Measurements from ENCODE around the gene BCAS3.

DNA sequence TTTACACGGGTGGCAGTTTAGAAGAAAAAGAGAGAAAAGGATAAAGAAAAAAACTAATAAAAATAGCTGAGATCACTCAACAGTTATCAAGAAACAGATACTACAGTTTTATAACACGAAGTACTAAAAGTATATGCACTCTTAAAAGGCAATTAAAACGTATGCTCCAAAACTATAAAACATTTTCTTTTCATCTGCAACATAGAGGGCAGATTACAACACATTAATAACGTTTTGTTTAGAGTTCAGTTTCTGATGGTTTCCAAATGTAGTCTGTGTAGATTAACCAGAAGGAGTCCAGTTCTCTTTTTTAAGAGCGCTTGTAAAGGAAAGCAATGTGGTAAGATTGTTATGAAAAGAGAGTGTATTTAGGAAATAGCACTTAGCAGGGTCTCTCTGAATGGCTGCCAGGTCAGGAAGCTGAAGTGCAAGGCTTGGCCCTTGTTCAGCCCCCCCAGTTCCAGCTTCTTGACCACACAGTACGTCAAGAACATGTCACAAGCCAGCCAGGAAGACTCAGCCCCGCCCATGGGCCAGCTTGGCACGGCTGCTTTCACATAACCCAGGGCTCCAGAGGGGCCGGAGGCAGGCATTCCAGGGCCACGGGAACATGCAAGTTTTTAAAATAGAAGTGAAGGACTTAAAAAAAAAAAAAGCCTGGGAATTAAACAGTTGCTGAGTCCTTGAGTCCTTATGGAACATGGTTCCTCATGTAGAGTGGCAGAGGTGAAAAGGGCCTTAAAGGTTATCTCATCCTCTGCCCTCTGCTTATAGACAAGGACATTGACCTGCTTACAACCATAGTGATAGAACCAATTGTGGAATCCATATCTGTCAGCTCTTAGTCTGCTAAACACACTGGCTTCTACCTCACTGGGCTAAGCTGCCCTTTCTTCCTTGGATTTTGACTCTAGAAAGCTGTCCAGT lies 574.6 kb downstream of the BCAS3 start:
- TF ChIP-seq, protein P1, sequence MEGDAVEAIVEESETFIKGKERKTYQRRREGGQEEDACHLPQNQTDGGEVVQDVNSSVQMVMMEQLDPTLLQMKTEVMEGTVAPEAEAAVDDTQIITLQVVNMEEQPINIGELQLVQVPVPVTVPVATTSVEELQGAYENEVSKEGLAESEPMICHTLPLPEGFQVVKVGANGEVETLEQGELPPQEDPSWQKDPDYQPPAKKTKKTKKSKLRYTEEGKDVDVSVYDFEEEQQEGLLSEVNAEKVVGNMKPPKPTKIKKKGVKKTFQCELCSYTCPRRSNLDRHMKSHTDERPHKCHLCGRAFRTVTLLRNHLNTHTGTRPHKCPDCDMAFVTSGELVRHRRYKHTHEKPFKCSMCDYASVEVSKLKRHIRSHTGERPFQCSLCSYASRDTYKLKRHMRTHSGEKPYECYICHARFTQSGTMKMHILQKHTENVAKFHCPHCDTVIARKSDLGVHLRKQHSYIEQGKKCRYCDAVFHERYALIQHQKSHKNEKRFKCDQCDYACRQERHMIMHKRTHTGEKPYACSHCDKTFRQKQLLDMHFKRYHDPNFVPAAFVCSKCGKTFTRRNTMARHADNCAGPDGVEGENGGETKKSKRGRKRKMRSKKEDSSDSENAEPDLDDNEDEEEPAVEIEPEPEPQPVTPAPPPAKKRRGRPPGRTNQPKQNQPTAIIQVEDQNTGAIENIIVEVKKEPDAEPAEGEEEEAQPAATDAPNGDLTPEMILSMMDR (IDR thresholded peaks at IDR 0.05) = no peak
- no peak for TF ChIP-seq POLR2A (IDR thresholded peaks at IDR 0.05)
